ENCODE results near the gene LDB1. TPM values are rescaled to one million over a fixed set of nuclear protein-coding genes. Genes with fewer than 3 reads are reported as not detected.

Gene LDB1
- total RNA-seq, 1 experiment from 2014 or later = 100 TPM

GRCh38 chr10:102065561-102066398 is 54.4 kb downstream of the LDB1 start:
- Mint-ChIP-seq H3K27ac (no peak overlapping the region), H3K27me3 (ENCODE audit: low read depth) (peaks cover 22% of the 10 kb centered on the region), H3K4me1 (peaks cover 15% of the 10 kb centered on the region), H3K4me3 (peak overlapping the region; percentile 81), H3K9me3 (no peaks in the 10 kb centered on the region), H3K36me3 (no peaks in the 10 kb centered on the region)
- POLR2A ChIA-PET = interaction anchor here (0.8 to 1.4 kb wide), 2 partner anchors 10 to 278 kb away, joined by 5 to 6 read pairs; partner anchors contain the start of gene ARMH3
- TF ChIP-seq, protein P1, sequence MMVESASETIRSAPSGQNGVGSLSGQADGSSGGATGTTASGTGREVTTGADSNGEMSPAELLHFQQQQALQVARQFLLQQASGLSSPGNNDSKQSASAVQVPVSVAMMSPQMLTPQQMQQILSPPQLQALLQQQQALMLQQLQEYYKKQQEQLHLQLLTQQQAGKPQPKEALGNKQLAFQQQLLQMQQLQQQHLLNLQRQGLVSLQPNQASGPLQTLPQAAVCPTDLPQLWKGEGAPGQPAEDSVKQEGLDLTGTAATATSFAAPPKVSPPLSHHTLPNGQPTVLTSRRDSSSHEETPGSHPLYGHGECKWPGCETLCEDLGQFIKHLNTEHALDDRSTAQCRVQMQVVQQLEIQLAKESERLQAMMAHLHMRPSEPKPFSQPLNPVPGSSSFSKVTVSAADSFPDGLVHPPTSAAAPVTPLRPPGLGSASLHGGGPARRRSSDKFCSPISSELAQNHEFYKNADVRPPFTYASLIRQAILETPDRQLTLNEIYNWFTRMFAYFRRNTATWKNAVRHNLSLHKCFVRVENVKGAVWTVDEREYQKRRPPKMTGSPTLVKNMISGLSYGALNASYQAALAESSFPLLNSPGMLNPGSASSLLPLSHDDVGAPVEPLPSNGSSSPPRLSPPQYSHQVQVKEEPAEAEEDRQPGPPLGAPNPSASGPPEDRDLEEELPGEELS (CRISPR knock-in tag; IDR thresholded peaks at IDR 0.05) = peak; percentile 18; the same call in 1 of the 2 replicates
- TF ChIP-seq ATF3 (CRISPR knock-in tag; conservative IDR thresholded peaks at IDR 0.05) (no peak), HMGXB4 (CRISPR knock-in tag; IDR thresholded peaks at IDR 0.05) (peak; percentile 20; the same call in 1 of the 2 replicates), PRRX2 (CRISPR knock-in tag; IDR thresholded peaks at IDR 0.05) (no peak), ZNF138 (CRISPR knock-in tag; conservative IDR thresholded peaks at IDR 0.05) (0 out of 2 replicates have a peak, but pooled peaks have one; percentile 19), ATF1 (CRISPR knock-in tag; IDR thresholded peaks at IDR 0.05) (no peak), ETV6 (CRISPR knock-in tag; IDR thresholded peaks at IDR 0.05) (no peak), PRDM15 (CRISPR knock-in tag; IDR thresholded peaks at IDR 0.05) (0 out of 2 replicates have a peak, but pooled peaks have one; percentile 7)
- TF ChIP-seq, protein P2, sequence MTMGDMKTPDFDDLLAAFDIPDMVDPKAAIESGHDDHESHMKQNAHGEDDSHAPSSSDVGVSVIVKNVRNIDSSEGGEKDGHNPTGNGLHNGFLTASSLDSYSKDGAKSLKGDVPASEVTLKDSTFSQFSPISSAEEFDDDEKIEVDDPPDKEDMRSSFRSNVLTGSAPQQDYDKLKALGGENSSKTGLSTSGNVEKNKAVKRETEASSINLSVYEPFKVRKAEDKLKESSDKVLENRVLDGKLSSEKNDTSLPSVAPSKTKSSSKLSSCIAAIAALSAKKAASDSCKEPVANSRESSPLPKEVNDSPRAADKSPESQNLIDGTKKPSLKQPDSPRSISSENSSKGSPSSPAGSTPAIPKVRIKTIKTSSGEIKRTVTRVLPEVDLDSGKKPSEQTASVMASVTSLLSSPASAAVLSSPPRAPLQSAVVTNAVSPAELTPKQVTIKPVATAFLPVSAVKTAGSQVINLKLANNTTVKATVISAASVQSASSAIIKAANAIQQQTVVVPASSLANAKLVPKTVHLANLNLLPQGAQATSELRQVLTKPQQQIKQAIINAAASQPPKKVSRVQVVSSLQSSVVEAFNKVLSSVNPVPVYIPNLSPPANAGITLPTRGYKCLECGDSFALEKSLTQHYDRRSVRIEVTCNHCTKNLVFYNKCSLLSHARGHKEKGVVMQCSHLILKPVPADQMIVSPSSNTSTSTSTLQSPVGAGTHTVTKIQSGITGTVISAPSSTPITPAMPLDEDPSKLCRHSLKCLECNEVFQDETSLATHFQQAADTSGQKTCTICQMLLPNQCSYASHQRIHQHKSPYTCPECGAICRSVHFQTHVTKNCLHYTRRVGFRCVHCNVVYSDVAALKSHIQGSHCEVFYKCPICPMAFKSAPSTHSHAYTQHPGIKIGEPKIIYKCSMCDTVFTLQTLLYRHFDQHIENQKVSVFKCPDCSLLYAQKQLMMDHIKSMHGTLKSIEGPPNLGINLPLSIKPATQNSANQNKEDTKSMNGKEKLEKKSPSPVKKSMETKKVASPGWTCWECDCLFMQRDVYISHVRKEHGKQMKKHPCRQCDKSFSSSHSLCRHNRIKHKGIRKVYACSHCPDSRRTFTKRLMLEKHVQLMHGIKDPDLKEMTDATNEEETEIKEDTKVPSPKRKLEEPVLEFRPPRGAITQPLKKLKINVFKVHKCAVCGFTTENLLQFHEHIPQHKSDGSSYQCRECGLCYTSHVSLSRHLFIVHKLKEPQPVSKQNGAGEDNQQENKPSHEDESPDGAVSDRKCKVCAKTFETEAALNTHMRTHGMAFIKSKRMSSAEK (CRISPR knock-in tag; IDR thresholded peaks at IDR 0.05; ENCODE audit: borderline replicate concordance) = no peak
- ATAC-seq (peak; percentile 67), DNase-seq (ENCODE audit: low spot score) (peak; percentile 57)
- CTCF ChIA-PET = interaction anchor here (0.6 to 9.0 kb wide), 7 partner anchors 8 to 1801 kb away, joined by 3 to 134 read pairs (median 3); partner anchors contain the start of genes ARMH3 and KCNIP2

Data from WTC11 (cell line).